Frontal cortex (tissue), 4 donors: ENCODE data around the gene DLG4. TPM values are rescaled to one million over a fixed set of nuclear protein-coding genes. Genes with fewer than 3 reads are reported as not detected.
"Not testable (repeated sequence)": the region's sequence is repeated elsewhere in the genome, so short reads cannot be mapped to it uniquely, and the experiment has no call there.

Experiments
- DNase-seq, 2 donors: peaks; one replicate each; pipeline ENCODE4 v3.0.0; 2012; ENCODE audit warnings: low spot score in 2 of 2
- FAIRE-seq: peaks from 2 replicates; lab custom pipeline; 2012; peaks lifted over from hg19 to GRCh38; lab: Jason Lieb, UNC
- total RNA-seq: library from RNA; depleted of rRNA; stranded (reverse); fragments of >200 nt; gene quantifications from one replicate; pipeline ENCODE4 v1.2.3, GENCODE V29; 2014
- donor health status: control.
- donor health status: control.
- donor health status: control.

Gene DLG4
- total RNA-seq, 1 donor from 2014 or later, result 111 TPM

DNA sequence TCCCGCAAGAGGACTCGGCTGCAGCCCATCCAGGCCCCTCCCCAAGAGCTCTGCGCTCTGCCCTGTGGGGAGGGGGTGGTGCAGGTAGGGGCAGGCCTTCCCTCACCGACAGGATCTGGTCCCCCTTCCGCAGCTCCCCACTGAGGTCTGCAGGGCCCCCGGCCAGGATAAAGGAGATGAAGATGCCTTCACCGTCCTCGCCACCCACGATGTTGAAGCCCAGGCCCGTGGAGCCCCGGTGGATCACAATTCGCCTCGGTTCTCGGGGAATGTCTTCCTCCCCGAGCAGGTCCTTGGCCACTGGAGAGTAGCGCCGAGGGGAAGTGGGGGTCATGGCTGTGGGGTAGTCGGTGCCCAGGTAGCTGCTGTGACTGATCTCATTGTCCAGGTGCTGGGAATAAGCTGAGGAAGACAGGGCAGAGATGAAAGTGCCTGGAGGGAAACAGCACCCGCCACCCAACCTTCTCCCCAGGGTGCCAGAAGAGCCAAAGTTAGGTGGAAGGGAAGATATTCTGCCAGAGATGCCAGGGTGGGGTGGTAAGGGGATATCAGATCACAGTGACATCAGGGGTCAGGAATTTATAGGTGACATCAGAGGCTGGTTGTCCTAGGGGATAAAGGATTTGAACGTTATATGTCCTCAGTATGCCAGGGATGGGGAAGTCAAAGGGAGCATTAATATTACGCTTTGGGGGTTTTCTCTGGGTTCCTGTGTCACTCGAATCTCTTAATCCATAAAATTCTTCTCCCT, 22.8 kb downstream of the DLG4 start:
- DNase-seq (no peak), FAIRE-seq (no peak)

DNA sequence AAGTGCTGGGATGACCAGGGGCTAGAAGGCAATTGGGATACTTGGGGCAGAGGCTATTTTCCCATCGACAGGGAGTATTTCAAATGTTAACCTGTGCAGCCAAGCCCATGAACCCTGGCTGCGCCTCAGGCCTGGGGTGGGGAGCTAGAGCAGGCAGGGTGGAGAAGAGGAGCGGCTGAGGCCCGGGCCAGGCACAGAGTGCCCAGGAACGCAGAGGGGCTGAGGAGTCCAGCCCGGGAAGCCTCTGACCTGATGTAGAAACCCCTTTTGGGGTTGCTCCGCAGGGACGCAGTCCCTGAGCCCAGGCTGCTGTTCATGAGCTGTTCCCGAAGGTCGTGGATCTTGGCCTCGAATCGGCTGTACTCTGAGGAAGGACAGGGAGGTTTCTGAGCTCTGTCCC, 23.7 kb downstream of the DLG4 start:
- no peak for FAIRE-seq

GRCh38 chr17:7192271-7192937, 27.2 kb downstream of the DLG4 start:
- no peak for FAIRE-seq
- DNase-seq, result no peak

More for the DNA sequence above, 23.7 kb downstream of the DLG4 start:
- no peak for DNase-seq

- DNase-seq (peak; percentile 59 to 66), FAIRE-seq (no peak)
Observed at GRCh38 chr17:7191571-7192270, 27.9 kb downstream of the DLG4 start.

- DNase-seq (no peak), FAIRE-seq (no peak)
Observed at GRCh38 chr17:7191069-7191468, 28.6 kb downstream of the DLG4 start.

DNA sequence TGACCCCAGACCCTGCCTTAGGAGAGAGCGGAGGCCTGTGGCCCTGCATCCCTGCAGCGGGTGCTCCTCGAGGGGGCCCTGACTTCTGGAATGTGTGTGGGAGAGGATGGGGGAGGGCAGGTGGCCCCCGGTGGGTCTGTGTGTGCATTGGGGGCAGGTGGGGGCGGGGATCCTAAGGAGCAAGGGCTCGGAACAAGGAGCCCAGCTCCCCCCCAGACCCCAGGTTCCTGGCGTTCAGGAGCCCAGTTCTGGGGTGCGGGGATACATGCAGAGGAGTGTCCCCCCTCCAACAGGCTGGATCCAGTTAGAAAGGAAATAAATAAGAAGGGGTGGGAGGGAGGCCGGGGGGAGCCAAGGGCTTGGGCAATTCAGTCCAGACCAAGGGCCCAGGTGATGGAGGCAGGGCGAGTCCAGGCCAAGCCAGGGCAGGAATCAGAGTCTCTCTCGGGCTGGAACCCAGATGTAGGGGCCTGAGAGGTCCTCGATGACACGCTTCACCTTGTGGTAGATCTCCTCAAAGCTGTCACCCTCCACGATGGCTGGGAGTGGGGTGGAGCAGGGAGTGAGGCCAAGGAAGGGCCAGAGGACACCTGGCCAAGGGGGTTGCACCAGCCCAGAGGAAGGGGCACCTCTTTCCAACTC, 29.2 kb downstream of the DLG4 start:
- FAIRE-seq (no peak), DNase-seq (no peak)

- FAIRE-seq, result no peak
- no peak for DNase-seq
Observed at GRCh38 chr17:7186241-7186640, 33.4 kb downstream of the DLG4 start.

DNA sequence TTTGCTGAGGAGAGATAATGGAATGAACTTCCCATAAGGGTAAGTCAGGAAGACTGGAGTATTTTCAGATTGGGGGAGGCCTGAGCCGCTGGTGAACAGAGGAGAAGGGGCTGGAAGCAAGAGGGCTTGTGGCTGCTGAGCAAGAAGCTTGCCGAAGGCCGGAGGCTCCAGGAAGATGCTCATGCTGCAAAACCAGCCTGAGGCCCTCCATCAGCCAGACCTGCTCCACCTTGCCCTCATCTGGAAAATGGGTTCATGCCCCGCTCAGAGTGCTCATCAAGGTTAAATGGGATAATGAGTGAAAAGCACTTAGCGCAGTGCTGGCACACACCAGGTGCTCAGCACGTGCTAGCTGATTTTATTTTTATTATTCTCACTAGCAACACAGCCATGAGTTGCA, 35.0 kb downstream of the DLG4 start:
- no peak for DNase-seq
- FAIRE-seq, result no peak

GRCh38 chr17:7184091-7184488, 35.5 kb downstream of the DLG4 start:
- no peak for FAIRE-seq
- no peak for DNase-seq

DNA sequence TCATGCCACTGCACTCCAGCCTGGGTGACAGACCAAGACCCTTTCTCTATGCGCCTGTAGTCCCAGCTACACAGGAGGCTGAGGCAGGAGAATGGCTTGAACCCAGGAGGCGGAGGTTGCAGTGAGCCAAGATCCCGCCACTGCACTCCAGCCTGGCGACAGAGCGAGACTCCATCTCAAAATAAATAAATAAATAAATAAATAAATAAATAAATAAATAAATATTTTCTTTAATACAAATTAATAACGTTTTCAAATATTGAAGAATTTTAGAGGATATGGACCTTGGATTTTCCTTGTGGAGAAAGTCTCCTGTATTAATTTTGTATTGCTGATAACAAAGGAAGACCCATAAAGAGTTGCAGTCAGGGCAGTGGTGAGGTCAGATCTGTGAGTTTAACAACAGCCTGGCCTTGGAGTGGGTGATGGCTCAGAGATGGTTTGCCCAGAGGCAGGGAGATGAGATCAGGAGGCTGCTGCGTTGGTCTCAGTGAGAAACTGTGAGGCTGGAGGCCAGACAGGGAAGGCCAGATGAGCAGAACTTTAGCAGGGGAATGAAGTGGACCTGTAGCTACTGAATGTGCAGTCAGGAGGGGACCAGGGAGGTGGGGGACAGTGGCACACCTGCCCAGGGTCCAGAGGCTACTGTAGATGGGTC, 36.1 kb downstream of the DLG4 start:
- DNase-seq (no peak), FAIRE-seq (no peak)

DNA sequence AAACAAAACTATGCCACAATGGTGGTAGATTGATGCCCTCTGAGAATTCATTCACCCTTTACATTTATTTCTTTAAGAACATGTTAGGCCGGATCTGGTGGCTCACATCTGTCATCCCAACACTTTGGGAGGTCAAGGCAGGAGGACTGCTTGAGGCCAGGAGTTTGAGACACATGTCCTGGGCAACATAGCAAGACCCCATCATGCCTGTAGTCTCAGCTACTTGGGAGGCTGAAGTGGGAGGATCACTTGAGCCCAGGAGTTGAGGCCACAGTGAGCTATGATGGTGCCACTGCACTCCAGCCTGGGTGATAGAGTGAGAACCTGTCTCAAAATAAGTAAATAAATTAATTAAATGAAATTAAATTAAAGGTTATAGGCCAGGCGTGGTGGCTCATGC, 37.5 kb downstream of the DLG4 start:
- not testable (repeated sequence) for FAIRE-seq, DNase-seq

- no peak for FAIRE-seq
- DNase-seq, result no peak
Observed at GRCh38 chr17:7179317-7180254, 40.0 kb downstream of the DLG4 start, which contains the start of gene ASGR1. Gene ASGR1, minus strand, starts transcription at chr17:7179370. Its CDS starts 807 bp downstream, at chr17:7178563.

DNA sequence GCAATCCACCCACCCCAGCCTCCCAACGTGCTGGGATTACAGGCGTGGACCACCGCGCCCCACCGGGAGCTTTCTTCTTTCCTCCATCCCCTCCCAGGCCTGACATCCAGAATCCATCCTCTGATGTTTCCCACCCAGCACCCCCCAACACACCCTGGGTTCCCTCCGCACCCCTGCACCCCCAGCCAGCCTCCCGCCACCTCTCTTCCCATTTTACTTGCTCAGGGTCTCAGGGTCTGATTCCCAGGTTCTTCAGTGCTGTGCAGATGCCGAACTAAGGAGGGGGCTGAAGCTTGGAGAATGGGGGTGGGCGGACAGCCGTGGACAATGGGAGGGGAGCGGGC, 40.7 kb downstream of the DLG4 start:
- no peak for DNase-seq
- no peak for FAIRE-seq

- no peak for FAIRE-seq
- peak in 1 of 2 donors; percentile 44 for DNase-seq
Observed at GRCh38 chr17:7177954-7178477, 41.6 kb downstream of the DLG4 start.

- DNase-seq, result peak; percentile 72 to 84
- no peak for FAIRE-seq
Observed at GRCh38 chr17:7177191-7177953, 42.3 kb downstream of the DLG4 start.

DNA sequence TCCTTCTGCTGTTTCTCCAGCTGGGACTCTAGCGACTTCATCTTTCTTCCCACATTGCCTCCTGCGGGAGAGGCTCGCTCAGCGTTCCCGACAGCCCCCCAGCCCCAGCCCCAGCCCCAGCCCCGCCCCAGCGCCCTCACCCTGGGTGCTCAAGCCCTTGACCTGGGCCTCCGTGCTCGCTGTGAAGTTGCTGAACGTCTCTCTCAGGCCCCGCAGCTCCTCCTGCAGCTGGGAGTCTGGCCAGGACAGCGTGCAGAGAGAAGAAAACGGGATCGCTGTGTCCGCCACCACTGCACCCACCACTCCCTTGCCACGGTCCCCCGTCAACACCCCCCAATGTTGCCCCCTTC, 42.8 kb downstream of the DLG4 start:
- FAIRE-seq (no peak), DNase-seq (no peak)

DNA sequence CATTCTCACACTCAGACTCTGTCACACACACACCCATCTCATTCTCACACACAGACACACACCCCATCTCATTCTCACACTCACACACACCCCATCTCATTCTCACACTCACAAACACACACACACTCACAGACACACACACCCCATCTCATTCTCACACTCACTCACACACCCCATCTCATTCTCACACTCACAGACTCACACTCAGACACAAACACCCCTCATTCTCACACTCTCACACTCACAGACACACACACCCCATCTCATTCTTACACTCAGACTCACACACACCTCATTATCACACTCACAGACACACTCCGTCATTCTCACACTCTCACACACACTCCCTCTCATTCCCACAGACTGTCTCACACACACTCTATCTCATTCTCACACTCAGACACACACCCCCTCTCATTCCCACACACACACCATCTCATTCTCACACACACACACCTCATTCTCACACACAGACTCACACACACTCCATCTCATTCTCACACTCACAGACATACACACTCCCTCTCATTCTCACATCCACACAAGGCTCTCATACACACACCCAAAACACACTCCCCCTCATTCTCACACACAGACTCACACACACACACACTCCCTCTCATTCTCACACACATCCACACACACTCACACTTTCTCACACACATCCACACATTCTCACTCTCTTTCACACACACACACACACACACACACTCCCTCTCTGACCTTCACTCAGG, 43.4 kb downstream of the DLG4 start:
- FAIRE-seq, result no peak
- no peak for DNase-seq
